ENCODE measurements around the gene PLK2. TPM values are rescaled to one million over a fixed set of nuclear protein-coding genes. Genes with fewer than 3 reads are reported as not detected.

PLK2 gene
- polyA plus RNA-seq, 3 donors = 3.4 to 17.0 (median 4.5) TPM

GRCh38 chr5:58458141-58458742 lies 1.6 kb downstream of the PLK2 start:
- no peaks in the 10 kb centered on the region for H3K79me2 ChIP-seq (ENCODE audit: insufficient read depth, low read length)
- H4K20me1 ChIP-seq (ENCODE audit: insufficient read depth, low read length) = no peaks in the 10 kb centered on the region
- intact Hi-C loops (cut with micrococcal nuclease) = no loop called here
- H3K36me3 ChIP-seq (replicated peaks in 1 of 2; ENCODE audit: control insufficient read depth in 1 of 2, insufficient read depth in 2 of 2, low read length in 2 of 2) = peaks cover 0 to 10% of the 10 kb centered on the region in 2 donors
- H2AFZ ChIP-seq (ENCODE audit: insufficient read depth, low read depth, low read length, poor library complexity, severe bottlenecking) = no peak overlapping the region
- peaks cover 10 to 16% of the 10 kb centered on the region in 2 donors for H3K36me3 Mint-ChIP-seq
- H3K27ac Mint-ChIP-seq = no peak overlapping the region
- H3K4me2 ChIP-seq (replicated peaks; ENCODE audit: extremely low read depth, low read length, poor library complexity, severe bottlenecking) = peak overlapping the region; percentile 85
- H3K9me3 Mint-ChIP-seq = peaks cover 0 to 3% (median 0%) of the 10 kb centered on the region in 7 donors
- H3K27ac ChIP-seq (ENCODE audit: low read depth in 1 of 2, low read length in 2 of 2) = no peak overlapping the region
- peaks cover 11 to 19% (median 11%) of the 10 kb centered on the region in 3 donors for H3K27me3 Mint-ChIP-seq (ENCODE audit: low read depth in 3 of 3)
- no peak overlapping the region for H3K9ac ChIP-seq (ENCODE audit: insufficient read depth, low read length, poor library complexity, severe bottlenecking)
- peaks cover 16 to 31% of the 10 kb centered on the region in 2 donors for H3K4me1 ChIP-seq (ENCODE audit: control insufficient read depth in 1 of 2, insufficient read depth in 2 of 2, low read length in 2 of 2)
- H3K27me3 ChIP-seq (ENCODE audit: control insufficient read depth in 2 of 2, insufficient read depth in 2 of 2, low read length in 2 of 2) = peaks cover 5 to 12% of the 10 kb centered on the region in 2 donors
- no peak for TF ChIP-seq CTCF (IDR thresholded peaks at IDR 0.05)
- WGBS (ENCODE audit: insufficient coverage) = no CpG with 5 or more reads among the region's 7 CpGs
- H3K4me3 ChIP-seq (replicated peaks in 1 of 3; ENCODE audit: low read depth in 2 of 3, low read length in 3 of 3) = peak overlapping the region in 1 of 3 experiments; percentile 83
- no peak for DNase-seq
- peak overlapping the region; percentile 87 to 98 for H3K4me3 Mint-ChIP-seq
- peaks cover 14% of the 10 kb centered on the region for H3K4me1 Mint-ChIP-seq
- H3K9me3 ChIP-seq (replicated peaks in 1 of 2; ENCODE audit: control insufficient read depth in 1 of 2, insufficient read depth in 1 of 2, low read length in 2 of 2) = no peaks in the 10 kb centered on the region

GRCh38 chr5:58457050-58457449 lies 2.8 kb downstream of the PLK2 start:
- Histone ChIP-seq H3K9ac (ENCODE audit: insufficient read depth, low read length, poor library complexity, severe bottlenecking) (no peak overlapping the region), H3K4me3 (replicated peaks in 1 of 3; ENCODE audit: low read depth in 2 of 3, low read length in 3 of 3) (no peak overlapping the region), H3K79me2 (ENCODE audit: insufficient read depth, low read length) (no peaks in the 10 kb centered on the region), H3K27ac (ENCODE audit: low read depth in 1 of 2, low read length in 2 of 2) (no peak overlapping the region), H3K4me1 (ENCODE audit: control insufficient read depth in 1 of 2, insufficient read depth in 2 of 2, low read length in 2 of 2) (peaks cover 16 to 24% of the 10 kb centered on the region in 2 donors), H4K20me1 (ENCODE audit: insufficient read depth, low read length) (no peaks in the 10 kb centered on the region), H3K4me2 (replicated peaks; ENCODE audit: extremely low read depth, low read length, poor library complexity, severe bottlenecking) (no peak overlapping the region), H2AFZ (ENCODE audit: insufficient read depth, low read depth, low read length, poor library complexity, severe bottlenecking) (no peak overlapping the region), H3K9me3 (replicated peaks in 1 of 2; ENCODE audit: control insufficient read depth in 1 of 2, insufficient read depth in 1 of 2, low read length in 2 of 2) (no peaks in the 10 kb centered on the region), H3K27me3 (ENCODE audit: control insufficient read depth in 2 of 2, insufficient read depth in 2 of 2, low read length in 2 of 2) (peaks cover 5 to 12% of the 10 kb centered on the region in 2 donors), H3K36me3 (replicated peaks in 1 of 2; ENCODE audit: control insufficient read depth in 1 of 2, insufficient read depth in 2 of 2, low read length in 2 of 2) (peaks cover 0 to 10% of the 10 kb centered on the region in 2 donors)
- peaks cover 10 to 16% of the 10 kb centered on the region in 2 donors for H3K36me3 Mint-ChIP-seq
- WGBS (ENCODE audit: insufficient coverage) = 95% methylated on average over 2 of the region's 4 CpGs
- TF ChIP-seq CTCF (IDR thresholded peaks at IDR 0.05) = no peak
- DNase-seq = no peak
- intact Hi-C loops (cut with micrococcal nuclease) = no loop called here
- H3K9me3 Mint-ChIP-seq = peaks cover 0 to 3% (median 0%) of the 10 kb centered on the region in 7 donors
- H3K4me1 Mint-ChIP-seq = peaks cover 14% of the 10 kb centered on the region
- H3K27ac Mint-ChIP-seq = no peak overlapping the region
- peaks cover 11 to 19% (median 11%) of the 10 kb centered on the region in 3 donors for H3K27me3 Mint-ChIP-seq (ENCODE audit: low read depth in 3 of 3)
- no peak overlapping the region for H3K4me3 Mint-ChIP-seq

Measured in CD14-positive monocyte (primary cell).